HEK293 (cell line): ENCODE data around the gene SMC3.

ENCODE experiments used
- GLIS2 ChIP-seq: fragments of 450-650 bp; formaldehyde crosslinking; IDR thresholded peaks from 2 replicates; pipeline ENCODE4 v1.5.1; 2016; ENCODE audit warnings: missing biosample characterization, missing genetic modification characterization
- KLF16 ChIP-seq: fragments of 450-650 bp; formaldehyde crosslinking; IDR thresholded peaks from 2 replicates; pipeline ENCODE4 v1.5.1; 2017; ENCODE audit warnings: missing biosample characterization, missing genetic modification characterization
- OVOL3 ChIP-seq: fragments of 450-650 bp; formaldehyde crosslinking; IDR thresholded peaks from 2 replicates; pipeline ENCODE4 v1.5.1; 2016; ENCODE audit warnings: missing biosample characterization, missing genetic modification characterization
- PRDM10 ChIP-seq: fragments of 450-650 bp; formaldehyde crosslinking; IDR thresholded peaks from 2 replicates; pipeline ENCODE4 v1.5.1; 2016; ENCODE audit warnings: missing biosample characterization, missing genetic modification characterization
- RBAK ChIP-seq: fragments of 450-650 bp; formaldehyde crosslinking; IDR thresholded peaks from 2 replicates; pipeline ENCODE4 v1.5.1; 2016; ENCODE audit warnings: missing biosample characterization, missing genetic modification characterization
- SCRT1 ChIP-seq: fragments of 450-650 bp; formaldehyde crosslinking; IDR thresholded peaks from 2 replicates; pipeline ENCODE4 v1.5.1; 2016; ENCODE audit warnings: missing biosample characterization, missing genetic modification characterization, borderline replicate concordance
- SETDB1 ChIP-seq: IDR thresholded peaks from one replicate; pipeline ENCODE4 v1.6.1; 2017; ENCODE audit warnings: mild to moderate bottlenecking, low read length, moderate library complexity, mixed read lengths; ENCODE audit not compliant: insufficient read length
- TRIM28 ChIP-seq: IDR thresholded peaks from 2 replicates; pipeline ENCODE4 v1.6.1; 2011; ENCODE audit warnings: low read length, control low read depth, borderline replicate concordance
- ZEB2 ChIP-seq: fragments of 450-650 bp; formaldehyde crosslinking; IDR thresholded peaks from 2 replicates; pipeline ENCODE4 v1.5.1; 2016; ENCODE audit warnings: missing biosample characterization, missing genetic modification characterization
- ZNF138 ChIP-seq: fragments of 450-650 bp; formaldehyde crosslinking; IDR thresholded peaks from 2 replicates; pipeline ENCODE4 v1.5.1; 2016; ENCODE audit warnings: missing biosample characterization, missing genetic modification characterization, borderline replicate concordance
- ZNF140 ChIP-seq: fragments of 450-650 bp; formaldehyde crosslinking; IDR thresholded peaks from 2 replicates; pipeline ENCODE4 v1.5.1; 2016; ENCODE audit warnings: missing biosample characterization, missing genetic modification characterization
- ZNF184 ChIP-seq: fragments of 450-650 bp; IDR thresholded peaks from 2 replicates; pipeline ENCODE4 v1.5.1; 2018; ENCODE audit warnings: missing biosample characterization, mild to moderate bottlenecking, missing genetic modification characterization
- ZNF19 ChIP-seq: fragments of 450-650 bp; formaldehyde crosslinking; IDR thresholded peaks from 2 replicates; pipeline ENCODE4; 2016; ENCODE audit warnings: missing biosample characterization, missing genetic modification characterization, low read depth
- ZNF2 ChIP-seq: fragments of 450-650 bp; formaldehyde crosslinking; IDR thresholded peaks from 2 replicates; pipeline ENCODE4 v1.5.1; 2016; ENCODE audit warnings: missing biosample characterization, missing genetic modification characterization
- ZNF221 ChIP-seq: fragments of 450-650 bp; formaldehyde crosslinking; IDR thresholded peaks from 2 replicates; pipeline ENCODE4 v1.5.1; 2017; ENCODE audit warnings: missing biosample characterization, missing genetic modification characterization, borderline replicate concordance
- ZNF341 ChIP-seq: fragments of 450-650 bp; formaldehyde crosslinking; IDR thresholded peaks from 2 replicates; pipeline ENCODE4; 2016; ENCODE audit warnings: low read depth, missing biosample characterization, missing genetic modification characterization
- ZNF362 ChIP-seq: fragments of 450-650 bp; formaldehyde crosslinking; IDR thresholded peaks from 2 replicates; pipeline ENCODE4 v1.5.1; 2016; ENCODE audit warnings: missing biosample characterization, missing genetic modification characterization
- ZNF37A ChIP-seq: fragments of 450-650 bp; IDR thresholded peaks from 2 replicates; pipeline ENCODE4 v1.5.1; 2018; ENCODE audit warnings: missing biosample characterization, missing genetic modification characterization
- ZNF391 ChIP-seq: fragments of 450-650 bp; formaldehyde crosslinking; IDR thresholded peaks from 2 replicates; pipeline ENCODE4 v1.5.1; 2016; ENCODE audit warnings: low read depth, missing biosample characterization, missing genetic modification characterization, borderline replicate concordance
- ZNF394 ChIP-seq: fragments of 450-650 bp; formaldehyde crosslinking; IDR thresholded peaks from 2 replicates; pipeline ENCODE4 v1.5.1; 2016; ENCODE audit warnings: missing biosample characterization, missing genetic modification characterization, mild to moderate bottlenecking, moderate library complexity, borderline replicate concordance
- ZNF449 ChIP-seq: fragments of 450-650 bp; formaldehyde crosslinking; IDR thresholded peaks from 2 replicates; pipeline ENCODE4 v1.5.1; 2017; ENCODE audit warnings: missing biosample characterization, mild to moderate bottlenecking, missing genetic modification characterization, moderate library complexity
- ZNF513 ChIP-seq: fragments of 450-650 bp; IDR thresholded peaks from 2 replicates; pipeline ENCODE4 v1.5.1; 2018; ENCODE audit warnings: missing biosample characterization, missing genetic modification characterization
- ZNF514 ChIP-seq: fragments of 450-650 bp; formaldehyde crosslinking; IDR thresholded peaks from 2 replicates; pipeline ENCODE4 v1.5.1; 2016; ENCODE audit warnings: missing biosample characterization, missing genetic modification characterization
- ZNF560 ChIP-seq: fragments of 450-650 bp; formaldehyde crosslinking; IDR thresholded peaks from 2 replicates; pipeline ENCODE4 v1.5.1; 2017; ENCODE audit warnings: missing biosample characterization, missing genetic modification characterization, borderline replicate concordance
- ZNF580 ChIP-seq: fragments of 450-650 bp; formaldehyde crosslinking; IDR thresholded peaks from 2 replicates; pipeline ENCODE4 v1.5.1; 2016; ENCODE audit warnings: missing biosample characterization, missing genetic modification characterization
- ZNF585B ChIP-seq: fragments of 450-650 bp; formaldehyde crosslinking; IDR thresholded peaks from 2 replicates; pipeline ENCODE4 v1.5.1; 2016; ENCODE audit warnings: missing biosample characterization, missing genetic modification characterization
- ZNF670 ChIP-seq: fragments of 450-650 bp; formaldehyde crosslinking; IDR thresholded peaks from 2 replicates; pipeline ENCODE4 v1.5.1; 2016; ENCODE audit warnings: missing biosample characterization, missing genetic modification characterization, low read depth
- ZNF677 ChIP-seq: fragments of 450-650 bp; IDR thresholded peaks from 2 replicates; pipeline ENCODE4 v1.5.0; 2018; ENCODE audit warnings: missing biosample characterization, mild to moderate bottlenecking, missing genetic modification characterization, moderate library complexity
- ZNF843 ChIP-seq: fragments of 450-650 bp; formaldehyde crosslinking; IDR thresholded peaks from 2 replicates; pipeline ENCODE4 v1.5.1; 2016; ENCODE audit warnings: missing biosample characterization, missing genetic modification characterization
- TF ChIP-seq, protein P1 (sequence below): fragments of 450-650 bp; formaldehyde crosslinking; IDR thresholded peaks from 2 replicates; pipeline ENCODE4 v1.5.1; 2016; ENCODE audit warnings: missing biosample characterization, missing genetic modification characterization

Gene SMC3

GRCh38 chr10:110629680-110630191 lies 62.2 kb downstream of the SMC3 start (continued):
- peak; percentile 51; the same call in 1 of the 2 replicates for TF ChIP-seq PRDM10 (tag by site-specific recombination)
- TF ChIP-seq ZNF670 (tag by site-specific recombination) = no peak
- TF ChIP-seq RBAK (tag by site-specific recombination) = no peak
- TF ChIP-seq ZNF37A (tag by site-specific recombination) = no peak
- TF ChIP-seq GLIS2 = no peak
- TF ChIP-seq TRIM28 = 0 out of 2 replicates have a peak, but pooled peaks have one; percentile 46
- no peak for TF ChIP-seq ZNF341 (tag by site-specific recombination)
- no peak for TF ChIP-seq ZNF140 (tag by site-specific recombination)
- 0 out of 2 replicates have a peak, but pooled peaks have one; percentile 37 for TF ChIP-seq ZNF513 (tag by site-specific recombination)
- TF ChIP-seq ZNF394 (tag by site-specific recombination) = no peak; the same call in 1 of the 2 replicates
- no peak for TF ChIP-seq ZNF514
- peak; percentile 84 for TF ChIP-seq ZNF184 (tag by site-specific recombination)
- peak; percentile 61; the same call in 1 of the 2 replicates for TF ChIP-seq ZNF580 (tag by site-specific recombination)
- TF ChIP-seq ZNF677 (tag by site-specific recombination) = no peak
- TF ChIP-seq, protein P1, sequence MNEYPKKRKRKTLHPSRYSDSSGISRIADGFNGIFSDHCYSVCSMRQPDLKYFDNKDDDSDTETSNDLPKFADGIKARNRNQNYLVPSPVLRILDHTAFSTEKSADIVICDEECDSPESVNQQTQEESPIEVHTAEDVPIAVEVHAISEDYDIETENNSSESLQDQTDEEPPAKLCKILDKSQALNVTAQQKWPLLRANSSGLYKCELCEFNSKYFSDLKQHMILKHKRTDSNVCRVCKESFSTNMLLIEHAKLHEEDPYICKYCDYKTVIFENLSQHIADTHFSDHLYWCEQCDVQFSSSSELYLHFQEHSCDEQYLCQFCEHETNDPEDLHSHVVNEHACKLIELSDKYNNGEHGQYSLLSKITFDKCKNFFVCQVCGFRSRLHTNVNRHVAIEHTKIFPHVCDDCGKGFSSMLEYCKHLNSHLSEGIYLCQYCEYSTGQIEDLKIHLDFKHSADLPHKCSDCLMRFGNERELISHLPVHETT (tag by site-specific recombination) = peak; percentile 58; the same call in 1 of the 2 replicates
- peak; percentile 82 for TF ChIP-seq ZEB2 (tag by site-specific recombination)
- TF ChIP-seq ZNF585B (tag by site-specific recombination) = no peak
- peak; percentile 88 for TF ChIP-seq SCRT1
- TF ChIP-seq ZNF2 (tag by site-specific recombination) = peak; percentile 60; the same call in 1 of the 2 replicates
- TF ChIP-seq ZNF560 (tag by site-specific recombination) = no peak
- TF ChIP-seq KLF16 (tag by site-specific recombination) = no peak
- peak; percentile 55; the same call in 1 of the 2 replicates for TF ChIP-seq ZNF362 (tag by site-specific recombination)
- no peak for TF ChIP-seq OVOL3
- TF ChIP-seq ZNF843 (tag by site-specific recombination) = peak; percentile 94
- no peak for TF ChIP-seq ZNF138 (tag by site-specific recombination)
- TF ChIP-seq ZNF221 (tag by site-specific recombination) = no peak
- TF ChIP-seq ZNF19 (tag by site-specific recombination) = no peak
- peak; percentile 47; the same call in 1 of the 2 replicates for TF ChIP-seq ZNF449 (tag by site-specific recombination)
- TF ChIP-seq ZNF391 (tag by site-specific recombination) = no peak
- no peak for TF ChIP-seq SETDB1
